Loucy (cell line): Measurements from ENCODE around the gene ESRRA.

ENCODE experiments used
- H2AFZ ChIP-seq: fragments of 200-600 bp; sonication (generic); 2 replicates; pipeline ENCODE4 v1.6.0; 2016; ENCODE audit warnings: antibody characterized with exemption, mild to moderate bottlenecking, low read length, moderate library complexity
- H3F3A ChIP-seq: fragments of 200-600 bp; 2 replicates; pipeline ENCODE4 v1.6.0; 2016; ENCODE audit warnings: antibody characterized with exemption, low read depth, mild to moderate bottlenecking
- H3K27me3 ChIP-seq: fragments of 200-600 bp; sonication (generic); 2 replicates; pipeline ENCODE4 v1.6.1; 2014; ENCODE audit warnings: low read length, mild to moderate bottlenecking; ENCODE audit not compliant: insufficient read depth, poor library complexity, severe bottlenecking
- H3K36me3 ChIP-seq: fragments of 200-600 bp; sonication (generic); 2 replicates; pipeline ENCODE4 v1.6.1; 2016; ENCODE audit warnings: low read length; ENCODE audit not compliant: insufficient read depth
- H3K4me1 ChIP-seq: fragments of 200-600 bp; sonication (generic); 2 replicates; pipeline ENCODE4 v1.5.1; 2014; ENCODE audit warnings: low read length, mild to moderate bottlenecking; ENCODE audit not compliant: insufficient read depth, poor library complexity, severe bottlenecking
- H3K4me2 ChIP-seq: fragments of 200-600 bp; sonication (generic); 2 replicates; pipeline ENCODE4 v1.6.0; 2014; ENCODE audit warnings: antibody characterized with exemption, low read length, low read depth, mild to moderate bottlenecking; ENCODE audit not compliant: poor library complexity, severe bottlenecking
- H3K4me3 ChIP-seq: fragments of 200-600 bp; sonication (generic); 2 replicates; pipeline ENCODE4 v1.5.1; 2014; ENCODE audit warnings: low read length, mild to moderate bottlenecking, mixed read lengths; ENCODE audit not compliant: poor library complexity, severe bottlenecking
- H3K79me2 ChIP-seq: fragments of 200-600 bp; sonication (generic); 2 replicates; pipeline ENCODE4 v1.6.1; 2014; ENCODE audit warnings: low read length; ENCODE audit not compliant: insufficient read depth
- H3K9ac ChIP-seq: fragments of 200-600 bp; sonication (generic); 2 replicates; pipeline ENCODE4 v1.6.0; 2014; ENCODE audit warnings: mild to moderate bottlenecking, low read depth, low read length, moderate library complexity; ENCODE audit not compliant: poor library complexity, severe bottlenecking
- H3K9me2 ChIP-seq: fragments of 200-600 bp; sonication (generic); replicated peaks from 2 replicates; pipeline ENCODE4 v1.6.1; 2016; ENCODE audit warnings: low read depth, low read length, mixed read lengths
- H3K9me3 ChIP-seq: fragments of 200-600 bp; sonication (generic); 2 replicates; pipeline ENCODE4 v1.6.1; 2014; ENCODE audit warnings: mild to moderate bottlenecking, antibody characterized with exemption, low read length, low read depth; ENCODE audit not compliant: insufficient read depth
- H4K20me1 ChIP-seq: fragments of 200-600 bp; sonication (generic); 2 replicates; pipeline ENCODE4 v1.6.0; 2014; ENCODE audit warnings: antibody characterized with exemption, low read length, mild to moderate bottlenecking; ENCODE audit not compliant: insufficient read depth, poor library complexity, severe bottlenecking
- CTCF ChIP-seq: fragments of 200-600 bp; sonication (generic); conservative IDR thresholded peaks from 2 replicates; pipeline ENCODE4 v1.5.1; 2014; ENCODE audit warnings: mild to moderate bottlenecking, antibody characterized with exemption, low read length
- EZH2phosphoT487 ChIP-seq: fragments of 200-600 bp; IDR thresholded peaks from 2 replicates; pipeline ENCODE4 v1.6.1; 2018; ENCODE audit warnings: antibody characterized with exemption, mild to moderate bottlenecking, moderate library complexity, borderline replicate concordance

Gene ESRRA

GRCh38 chr11:64339286-64339685, 34.0 kb downstream of the ESRRA start:
- Histone ChIP-seq H3K27me3 (no peaks in the 10 kb centered on the region), H3F3A (no peaks in the 10 kb centered on the region), H3K9ac (peak overlapping the region; percentile 86), H2AFZ (no peak overlapping the region), H3K9me2 (no peaks in the 10 kb centered on the region), H3K9me3 (no peaks in the 10 kb centered on the region), H3K79me2 (peaks cover 21% of the 10 kb centered on the region; the same call in 1 of the 2 replicates), H3K4me3 (peak overlapping the region; percentile 92), H4K20me1 (peaks cover 22% of the 10 kb centered on the region), H3K4me1 (peaks cover 13% of the 10 kb centered on the region), H3K36me3 (no peaks in the 10 kb centered on the region), H3K4me2 (peak overlapping the region; percentile 82)
- TF ChIP-seq CTCF (no peak), EZH2phosphoT487 (no peak)

GRCh38 chr11:64339754-64340408, 34.6 kb downstream of the ESRRA start, which contains the start of gene CCDC88B:
Gene CCDC88B, plus strand, starts transcription at chr11:64340204. Its CDS starts 63 bp downstream, at chr11:64340267.
- no peak for TF ChIP-seq EZH2phosphoT487
- no peak for TF ChIP-seq CTCF
- H3K4me3 ChIP-seq: peak within 1 kb of the TSS; percentile 92
- H2AFZ ChIP-seq: peak within 1 kb of the TSS; percentile 74
- H3K4me2 ChIP-seq: peak within 1 kb of the TSS; percentile 82
- H3F3A ChIP-seq: no peaks in the 10 kb centered on the region
- no peaks in the 10 kb centered on the region for H3K9me2 ChIP-seq
- peaks cover 22% of the 10 kb centered on the region for H4K20me1 ChIP-seq
- H3K36me3 ChIP-seq: no peaks in the 10 kb centered on the region
- peak within 1 kb of the TSS; percentile 86 for H3K9ac ChIP-seq
- no peaks in the 10 kb centered on the region for H3K9me3 ChIP-seq
- H3K4me1 ChIP-seq: peaks cover 13% of the 10 kb centered on the region
- H3K79me2 ChIP-seq: peaks cover 21% of the 10 kb centered on the region; the same call in 1 of the 2 replicates
- H3K27me3 ChIP-seq: no peaks in the 10 kb centered on the region

- TF ChIP-seq EZH2phosphoT487: no peak
- TF ChIP-seq CTCF: peak; percentile 38
- peak overlapping the region; percentile 86 for H3K9ac ChIP-seq
- H3K9me2 ChIP-seq: no peaks in the 10 kb centered on the region
- H3K4me1 ChIP-seq: peaks cover 13% of the 10 kb centered on the region
- peaks cover 21% of the 10 kb centered on the region; the same call in 1 of the 2 replicates for H3K79me2 ChIP-seq
- H3K36me3 ChIP-seq: no peaks in the 10 kb centered on the region; the same call in 1 of the 2 replicates
- H2AFZ ChIP-seq: peak overlapping the region; percentile 74
- H3F3A ChIP-seq: no peaks in the 10 kb centered on the region
- peak overlapping the region; percentile 92 for H3K4me3 ChIP-seq
- H3K27me3 ChIP-seq: no peaks in the 10 kb centered on the region
- H4K20me1 ChIP-seq: peaks cover 22% of the 10 kb centered on the region
- H3K4me2 ChIP-seq: peak overlapping the region; percentile 82
- no peaks in the 10 kb centered on the region for H3K9me3 ChIP-seq
Observed at GRCh38 chr11:64340671-64341335, 35.5 kb downstream of the ESRRA start.
